ENCODE measurements around the gene GLRX5.

Gene GLRX5

GRCh38 chr14:95489214-95490137, 45.4 kb upstream of the GLRX5 start:
- in situ Hi-C loops (cut with HindIII; ENCODE audit: low sequenced_read_pairs), result no loop called here
- no peak for TF ChIP-seq CTCF (IDR thresholded peaks at IDR 0.05; ENCODE audit: low read depth, low read length)
- no peak overlapping the region for H3K4me3 ChIP-seq (ENCODE audit: low read depth, low read length)
- DNase-seq (ENCODE audit: low read depth, low spot score), result peak; percentile 16

GRCh38 chr14:95490138-95490509, 44.7 kb upstream of the GLRX5 start:
- in situ Hi-C loops (cut with HindIII; ENCODE audit: low sequenced_read_pairs), result no loop called here
- no peak for TF ChIP-seq CTCF (IDR thresholded peaks at IDR 0.05; ENCODE audit: low read depth, low read length)
- no peak for DNase-seq (ENCODE audit: low read depth, low spot score)
- no peak overlapping the region for H3K4me3 ChIP-seq (ENCODE audit: low read depth, low read length)

GRCh38 chr14:95490727-95491451, 44.0 kb upstream of the GLRX5 start:
- no peak overlapping the region for H3K4me3 ChIP-seq (ENCODE audit: low read depth, low read length)
- in situ Hi-C loops (cut with HindIII; ENCODE audit: low sequenced_read_pairs), result no loop called here
- TF ChIP-seq CTCF (IDR thresholded peaks at IDR 0.05; ENCODE audit: low read depth, low read length), result no peak
- DNase-seq (ENCODE audit: low read depth, low spot score), result no peak

GRCh38 chr14:95491936-95492608, 42.8 kb upstream of the GLRX5 start:
- in situ Hi-C loops (cut with HindIII; ENCODE audit: low sequenced_read_pairs), result no loop called here
- H3K4me3 ChIP-seq (ENCODE audit: low read depth, low read length), result no peak overlapping the region
- no peak for TF ChIP-seq CTCF (IDR thresholded peaks at IDR 0.05; ENCODE audit: low read depth, low read length)
- no peak for DNase-seq (ENCODE audit: low read depth, low spot score)

GRCh38 chr14:95493503-95493902, 41.3 kb upstream of the GLRX5 start:
- no peak overlapping the region for H3K4me3 ChIP-seq (ENCODE audit: low read depth, low read length)
- no peak for DNase-seq (ENCODE audit: low read depth, low spot score)
- in situ Hi-C loops (cut with HindIII; ENCODE audit: low sequenced_read_pairs), result no loop called here
- no peak for TF ChIP-seq CTCF (IDR thresholded peaks at IDR 0.05; ENCODE audit: low read depth, low read length)

- in situ Hi-C loops (cut with HindIII; ENCODE audit: low sequenced_read_pairs), result no loop called here
- no peak for DNase-seq (ENCODE audit: low read depth, low spot score)
- TF ChIP-seq CTCF (IDR thresholded peaks at IDR 0.05; ENCODE audit: low read depth, low read length), result no peak
- H3K4me3 ChIP-seq (ENCODE audit: low read depth, low read length), result no peak overlapping the region
These were observed 40.9 kb upstream of the GLRX5 start for GRCh38 chr14:95493976-95494375.

Measured in astrocyte of the spinal cord (primary cell).